SW480 (cell line): Measurements from ENCODE around the gene CDPF1.
"Not testable (repeated sequence)": the region's sequence is repeated elsewhere in the genome, so short reads cannot be mapped to it uniquely, and the experiment has no call there.

Experiments used
- DNase-seq: peaks from one replicate; pipeline ENCODE4 v3.0.0-alpha.2; 2016; ENCODE audit warnings: low spot score

CDPF1 gene

DNA sequence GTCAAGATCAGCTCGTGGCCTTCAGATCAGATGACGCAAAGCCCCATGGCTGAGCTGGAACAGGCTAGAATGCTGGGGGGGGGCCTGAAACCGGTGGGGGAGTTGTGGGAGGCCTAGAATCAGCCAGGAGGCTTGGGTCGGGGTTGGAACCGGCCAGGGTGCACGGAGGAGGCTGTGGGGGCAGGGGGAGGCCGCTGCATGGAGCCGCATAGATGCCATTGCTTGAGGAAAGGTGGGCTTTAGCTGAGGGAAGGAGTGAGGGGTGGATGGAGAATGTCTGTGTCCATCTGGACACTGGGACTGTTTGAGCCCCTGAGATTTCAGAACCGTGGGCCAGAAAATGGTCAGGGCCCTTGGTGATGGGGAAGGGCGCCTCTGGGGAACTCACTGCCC, 25.2 kb downstream of the CDPF1 start:
- no peak for DNase-seq

DNA sequence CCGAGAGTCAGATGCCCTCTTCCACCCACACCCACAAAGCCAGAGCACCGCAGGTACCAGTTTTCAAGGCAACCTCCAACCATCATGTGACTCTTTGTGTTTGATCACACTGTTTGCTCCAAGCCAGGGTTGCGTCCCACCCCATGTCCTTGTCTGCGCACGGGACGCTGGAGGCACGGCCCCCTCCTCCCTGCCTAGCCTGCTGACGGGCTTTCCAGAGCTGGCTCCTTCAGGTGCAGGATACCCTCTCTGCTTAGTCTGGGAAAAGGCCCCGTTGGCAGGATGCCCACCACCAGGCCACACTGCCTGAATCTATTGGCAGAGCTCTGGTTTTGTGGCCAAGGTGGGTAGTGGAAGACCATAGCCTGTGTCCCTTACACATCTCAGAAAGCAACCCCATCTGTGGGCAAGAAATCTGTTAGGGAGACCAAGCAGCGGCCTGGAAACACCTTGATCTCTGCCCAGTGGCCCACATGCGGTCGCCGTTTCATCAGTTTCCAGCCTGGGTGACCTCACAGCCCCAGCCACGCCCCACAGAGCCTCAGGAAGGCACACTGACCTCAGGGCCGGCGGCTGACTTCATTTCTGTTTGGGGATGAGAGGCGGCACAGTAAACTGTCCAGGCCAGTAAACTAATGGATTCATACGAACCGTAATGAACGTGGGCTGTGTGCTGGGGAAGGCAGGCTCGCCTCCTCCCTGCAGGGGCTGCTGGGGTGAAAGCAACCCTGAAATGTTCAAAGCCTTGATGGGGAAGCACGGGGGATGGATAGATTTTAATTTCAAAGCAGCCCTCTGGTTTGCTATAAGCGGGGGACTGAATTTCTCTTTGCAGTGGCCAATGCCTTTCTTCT, 25.8 kb downstream of the CDPF1 start:
- no peak for DNase-seq

DNA sequence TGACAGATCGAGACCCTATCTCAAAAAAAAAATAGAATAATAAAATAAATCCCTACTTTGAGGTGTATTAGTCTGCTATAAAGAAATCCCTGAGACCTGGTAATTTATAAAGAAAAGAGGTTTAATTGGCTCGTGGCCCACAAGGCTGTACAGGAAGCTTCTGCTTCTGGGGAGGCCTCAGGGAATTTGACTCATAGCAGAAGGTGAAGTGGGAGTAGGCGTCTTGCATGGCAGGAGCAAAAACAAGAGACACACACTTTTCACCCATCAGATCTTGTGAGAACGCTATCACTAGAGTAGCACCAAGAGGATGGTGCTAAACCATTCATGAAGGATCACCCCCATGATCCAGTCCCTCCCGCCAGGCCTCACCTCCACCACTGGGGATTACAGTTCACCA, 29.2 kb downstream of the CDPF1 start:
- DNase-seq, result no peak

DNA sequence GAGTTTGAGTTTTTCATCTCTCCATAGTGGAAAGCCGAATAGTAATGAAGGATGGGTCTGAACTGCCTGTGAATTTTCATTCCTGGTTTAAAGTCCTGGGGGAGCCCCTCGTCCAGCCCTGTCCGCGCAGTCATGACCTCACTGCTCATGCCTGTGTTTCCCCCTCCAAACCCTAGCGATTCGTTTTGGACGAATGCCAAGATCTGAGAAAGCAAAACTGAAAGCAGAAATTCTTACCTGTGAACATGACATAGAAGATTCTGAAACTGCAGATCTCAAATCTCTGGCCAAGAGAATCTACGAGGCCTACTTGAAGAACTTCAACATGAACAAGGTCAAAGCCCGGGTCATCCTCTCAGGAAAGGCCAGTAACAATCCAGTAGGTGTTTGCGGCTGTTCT, 30.5 kb downstream of the CDPF1 start:
- no peak for DNase-seq

DNA sequence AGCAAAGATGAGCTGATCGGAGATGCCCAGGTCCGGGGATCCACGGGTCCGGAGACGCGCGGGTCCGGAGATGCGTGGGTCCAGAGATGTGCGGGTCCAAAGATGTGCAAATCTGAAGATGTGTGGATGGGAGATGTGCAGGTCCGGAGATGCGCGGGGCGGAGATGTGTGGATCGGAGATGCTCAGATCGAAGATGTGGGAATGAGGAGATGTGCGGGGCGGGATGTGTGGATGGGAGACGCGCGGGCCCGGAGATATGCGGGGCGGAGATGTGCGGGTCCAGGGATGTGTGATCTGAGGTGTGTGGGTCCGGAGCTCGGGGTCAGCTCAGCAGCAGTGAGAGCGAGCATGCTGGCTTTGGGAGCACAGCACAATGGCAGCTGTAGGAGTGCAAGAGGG, 35.5 kb downstream of the CDPF1 start:
- no peak for DNase-seq

DNA sequence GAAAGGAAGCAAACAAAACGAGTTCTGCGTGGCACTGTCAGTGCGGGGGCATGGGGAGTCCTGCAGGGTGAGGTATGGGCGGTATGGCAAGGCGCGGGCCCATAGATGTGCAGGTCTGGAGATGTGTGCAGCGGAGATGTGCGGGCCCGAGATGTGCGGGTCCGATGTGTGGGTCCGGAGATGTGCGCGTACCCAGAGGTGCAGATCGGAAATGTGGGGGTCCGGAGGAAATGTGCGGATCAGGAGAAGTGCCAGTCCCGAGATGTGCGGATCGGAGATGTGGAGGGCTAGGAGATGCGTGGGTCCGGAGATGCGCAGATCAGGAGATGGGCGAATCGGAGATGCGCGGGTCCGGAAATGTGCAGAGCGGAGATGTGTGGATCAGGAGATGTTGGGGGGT, 35.9 kb downstream of the CDPF1 start:
- DNase-seq, result no peak

DNA sequence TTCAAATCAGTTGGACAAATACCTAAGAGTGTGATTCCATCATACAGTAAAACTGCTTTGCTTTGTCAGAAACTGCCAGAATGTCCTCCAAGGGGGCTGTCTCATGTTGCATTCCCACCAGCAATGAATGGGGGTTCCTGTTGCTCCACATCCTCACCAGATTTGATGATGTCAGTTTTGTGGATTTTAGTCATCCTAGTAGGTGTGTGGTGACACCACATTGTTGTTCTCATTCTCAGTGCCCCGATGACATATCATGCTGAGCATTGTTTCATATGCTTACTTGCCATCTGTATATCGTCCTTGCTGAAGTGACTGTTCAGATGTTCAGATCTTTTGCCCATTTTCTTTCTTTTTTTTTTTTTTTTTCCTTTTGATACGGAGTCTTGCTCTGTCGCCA, 37.0 kb downstream of the CDPF1 start:
- no peak for DNase-seq

DNA sequence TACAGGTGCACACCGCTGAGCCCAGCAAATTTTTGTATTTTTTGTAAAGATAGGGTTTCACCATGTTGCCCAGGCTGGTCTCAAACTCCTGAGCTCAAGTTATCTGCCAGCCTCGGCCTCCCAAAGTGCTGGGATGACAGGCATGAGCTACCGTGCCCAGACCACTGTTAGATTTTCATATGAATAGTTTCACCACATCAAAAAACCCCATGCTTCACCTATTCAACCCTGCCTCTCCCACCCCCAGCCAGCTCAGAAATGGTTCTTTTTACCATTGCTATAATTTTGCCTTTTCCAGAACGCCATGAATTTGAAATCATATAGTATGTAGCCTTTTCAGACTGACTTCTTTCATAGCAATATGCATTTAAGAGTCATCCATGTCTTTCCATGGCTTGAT, 37.9 kb downstream of the CDPF1 start:
- no peak for DNase-seq

DNA sequence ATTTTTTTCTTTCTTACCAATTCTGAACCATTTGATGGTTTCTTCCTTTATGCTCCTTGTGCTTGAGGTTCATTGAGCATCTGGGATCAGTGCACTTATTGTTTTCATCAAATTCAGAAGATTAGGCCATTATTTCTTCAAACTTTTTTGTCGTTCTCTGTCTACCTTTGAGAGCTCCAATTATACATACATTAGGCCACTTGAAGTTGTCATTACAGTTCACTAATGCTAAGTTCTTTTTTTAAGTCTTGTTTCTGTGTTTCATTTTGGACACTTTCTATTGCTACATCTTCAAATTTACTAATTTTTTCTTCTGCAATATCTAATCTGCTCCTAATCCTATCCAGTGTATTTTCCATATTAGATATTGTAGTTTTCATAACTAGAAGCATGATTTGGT, 40.8 kb downstream of the CDPF1 start:
- no peak for DNase-seq

DNA sequence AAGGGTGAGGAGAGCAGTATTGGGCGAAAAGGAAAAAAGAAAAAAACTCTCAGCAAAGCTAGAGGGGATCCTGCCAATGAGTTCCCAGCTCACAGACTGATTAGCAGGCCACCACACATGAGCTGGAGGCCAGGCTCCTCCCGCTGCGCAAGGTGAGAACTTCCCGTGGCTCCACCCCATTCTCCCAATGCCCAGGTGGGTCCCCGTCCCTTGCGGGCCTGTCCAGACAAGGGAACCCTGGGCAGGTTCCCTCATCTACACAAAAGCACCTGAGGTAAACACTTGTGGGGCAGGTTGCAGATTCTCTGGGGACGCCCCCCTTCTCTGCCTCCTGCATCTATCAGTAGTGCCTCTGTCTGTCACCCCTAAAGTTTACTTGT, 46.5 kb downstream of the CDPF1 start:
- DNase-seq, result no peak

DNA sequence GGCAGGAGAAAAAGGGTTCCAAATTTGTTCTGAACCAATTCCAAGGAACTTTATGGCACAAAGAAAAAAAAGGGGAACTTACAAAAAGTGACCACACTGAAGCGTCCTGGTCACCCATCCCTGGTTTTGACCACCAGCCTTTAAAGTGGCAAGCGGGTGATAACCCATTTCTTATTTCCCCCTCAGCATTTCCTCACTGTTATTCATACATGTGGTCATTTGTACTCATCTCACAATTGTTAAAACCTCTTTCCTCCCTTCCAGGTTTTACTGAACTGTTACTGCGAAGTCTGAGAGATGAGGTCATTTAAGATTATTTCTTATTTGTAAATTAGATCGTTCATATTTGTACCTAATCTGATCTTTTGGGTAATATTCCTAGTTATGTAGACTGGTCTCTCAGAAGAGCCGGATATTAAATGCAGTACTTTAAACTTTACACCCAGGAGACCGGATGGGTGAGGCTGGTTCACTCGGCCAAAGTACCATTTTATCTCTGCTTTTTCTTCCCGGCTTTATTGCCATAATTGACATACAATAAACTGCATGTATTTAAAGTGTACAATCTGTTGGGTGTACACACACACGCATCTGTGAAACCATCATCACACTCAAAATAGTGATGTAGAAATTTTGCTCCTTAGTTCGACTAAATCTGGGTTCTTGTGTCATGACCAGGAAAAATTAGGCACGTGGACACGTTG, 47.0 kb downstream of the CDPF1 start:
- peak; percentile 28 for DNase-seq

DNA sequence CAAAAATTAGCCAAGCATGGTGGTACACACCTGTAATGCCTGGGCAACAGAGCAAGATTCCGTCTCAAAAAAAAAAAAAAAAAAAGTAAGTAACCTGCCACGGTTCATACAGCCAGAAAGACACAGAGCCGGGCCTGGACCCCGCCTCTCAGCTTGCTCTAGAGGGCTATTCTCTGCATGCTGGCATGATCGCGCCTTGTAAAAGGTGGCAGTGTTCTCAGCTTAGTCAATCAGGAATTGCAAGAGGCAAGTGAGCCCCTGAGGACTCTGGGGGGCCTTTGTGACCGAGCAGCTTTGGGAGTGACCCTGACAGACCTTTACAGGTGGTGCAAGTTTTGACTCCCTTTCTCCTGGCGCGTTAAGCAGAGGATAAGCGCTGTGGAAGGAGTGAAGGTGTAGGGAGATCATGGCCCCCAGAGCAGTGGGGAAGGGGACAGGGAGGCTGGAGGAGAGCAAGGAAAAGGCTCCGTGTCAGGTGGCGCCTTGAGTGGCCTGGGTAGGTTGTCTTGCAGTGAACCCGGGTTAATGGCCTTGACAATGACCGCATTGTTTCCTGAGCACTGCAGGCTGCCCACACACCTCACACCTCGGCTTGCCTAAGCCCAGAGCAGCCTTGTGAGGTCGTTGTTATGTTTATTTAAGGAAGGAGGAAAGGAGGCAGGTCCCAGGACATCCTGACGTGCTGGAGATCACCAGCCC, 48.9 kb downstream of the CDPF1 start:
- DNase-seq, result peak; percentile 64

DNA sequence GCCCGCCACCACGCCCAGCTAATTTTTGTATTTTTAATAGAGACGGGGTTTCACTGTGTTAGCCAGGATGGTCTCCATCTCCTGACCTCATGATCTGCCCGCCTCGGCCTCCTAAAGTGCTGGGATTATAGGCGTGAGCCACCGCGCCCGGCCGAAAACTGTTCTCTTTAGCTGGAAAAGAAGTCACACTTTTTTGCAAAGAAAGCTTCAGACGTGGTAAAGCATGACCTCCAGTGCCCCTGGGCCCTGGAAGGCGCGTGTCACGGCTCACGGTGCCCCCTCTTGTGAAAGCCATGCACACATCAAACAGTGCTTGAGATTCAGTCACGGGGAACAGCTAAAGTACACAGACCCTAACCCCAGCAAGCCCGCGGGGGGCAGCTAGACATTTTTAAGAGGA, 51.3 kb downstream of the CDPF1 start:
- DNase-seq, result not testable (repeated sequence)

DNA sequence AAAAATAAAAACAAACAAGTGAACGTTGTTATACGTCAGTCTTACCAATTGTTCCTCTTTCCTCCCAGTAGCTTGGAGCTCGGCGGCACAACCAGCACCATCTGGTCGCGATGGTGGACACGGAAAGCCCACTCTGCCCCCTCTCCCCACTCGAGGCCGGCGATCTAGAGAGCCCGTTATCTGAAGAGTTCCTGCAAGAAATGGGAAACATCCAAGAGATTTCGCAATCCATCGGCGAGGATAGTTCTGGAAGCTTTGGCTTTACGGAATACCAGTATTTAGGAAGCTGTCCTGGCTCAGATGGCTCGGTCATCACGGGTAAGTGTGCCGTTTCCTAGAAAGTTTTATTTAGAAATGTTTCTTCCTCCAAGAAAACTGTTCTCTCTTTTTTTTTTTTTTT, 51.8 kb downstream of the CDPF1 start:
- no peak for DNase-seq

DNA sequence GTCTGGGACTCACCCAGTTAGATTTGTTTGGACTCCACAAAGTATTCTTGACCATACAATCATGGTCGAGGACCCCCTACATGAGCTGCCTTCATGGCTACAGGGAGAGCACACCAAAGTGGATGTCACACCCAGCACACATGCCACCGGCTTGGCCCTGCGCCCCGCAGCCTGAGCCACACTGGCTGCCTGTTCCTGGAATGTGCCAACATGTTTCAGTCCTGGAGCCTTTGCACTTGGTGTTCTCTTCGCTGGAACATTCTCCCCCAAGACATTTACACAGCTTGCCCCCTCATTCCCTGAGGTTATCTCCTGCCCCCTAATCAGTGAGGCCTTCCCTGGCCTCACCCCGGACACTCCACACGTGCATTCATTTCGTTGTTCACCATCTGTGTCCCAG, 53.8 kb downstream of the CDPF1 start:
- DNase-seq, result no peak

DNA sequence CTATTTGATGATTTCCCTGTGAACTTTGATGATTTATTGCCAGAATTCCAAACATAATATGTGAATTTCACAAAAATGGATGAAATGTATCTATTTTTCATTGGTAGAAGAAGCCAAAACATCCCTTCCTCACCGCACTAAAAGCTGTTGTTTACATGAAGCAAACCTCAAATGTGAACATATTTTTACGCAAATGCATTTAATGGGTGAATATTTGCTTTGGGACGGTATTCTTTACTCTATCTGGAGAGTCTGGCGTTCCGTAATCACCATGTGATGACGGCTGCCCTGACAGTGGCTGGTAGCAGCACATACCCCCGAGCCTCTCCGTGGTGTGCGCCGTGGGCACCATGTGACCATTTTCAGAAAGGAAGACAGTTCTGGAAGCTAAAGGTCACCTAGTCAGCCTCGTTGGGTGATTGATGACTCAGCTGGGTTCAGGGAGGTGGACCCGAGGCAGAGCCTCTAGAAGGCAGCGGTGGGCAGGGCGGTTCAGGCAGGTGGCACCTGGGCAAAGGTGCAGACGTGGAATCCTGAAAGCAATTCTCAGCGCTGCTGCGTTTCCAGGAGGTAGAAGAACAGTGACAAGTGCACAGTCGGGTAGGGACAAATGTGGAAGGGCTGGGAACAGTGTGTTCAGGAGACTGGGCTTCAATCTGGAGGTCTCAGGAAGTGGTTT, 54.5 kb downstream of the CDPF1 start:
- peak; percentile 57 for DNase-seq
